Keratinocyte (primary cell): ENCODE measurements around the gene CCT2. TPM values are rescaled to one million over a fixed set of nuclear protein-coding genes. Genes with fewer than 3 reads are reported as not detected.

Experiments used
- DNase-seq: peaks from one replicate; pipeline ENCODE4 v3.0.0-alpha.2; 2011; ENCODE audit warnings: low read depth, missing footprints, low spot score
- FAIRE-seq: peaks from 2 replicates; lab custom pipeline; 2011; peaks lifted over from hg19 to GRCh38; lab: Jason Lieb, UNC
- H2AFZ ChIP-seq: 2 replicates; pipeline ENCODE4 v1.6.0; 2012; ENCODE audit warnings: low read length, control low read depth, inconsistent platforms; ENCODE audit not compliant: control insufficient read depth
- H3K27ac ChIP-seq: 2 replicates; pipeline ENCODE4 v1.5.1; 2011; ENCODE audit warnings: low read length; ENCODE audit not compliant: control insufficient read depth, insufficient read depth
- H3K27me3 ChIP-seq: 3 replicates; pipeline ENCODE4 v1.6.0; 2011; ENCODE audit warnings: low read length; ENCODE audit not compliant: control insufficient read depth, insufficient read depth; ENCODE audit errors: extremely low read depth
- H3K36me3 ChIP-seq, 2 experiments: 2 replicates in 1 of 2; 3 replicates in 1 of 2; pipeline ENCODE4 v1.5.1; 2011; ENCODE audit warnings: low read length in 2 of 2, mild to moderate bottlenecking in 1 of 2; ENCODE audit not compliant: control insufficient read depth in 2 of 2, insufficient read depth in 2 of 2; ENCODE audit errors: extremely low read depth in 1 of 2
- H3K4me1 ChIP-seq: 3 replicates; pipeline ENCODE4 v1.5.1; 2011; ENCODE audit warnings: low read length; ENCODE audit not compliant: control insufficient read depth, insufficient read depth; ENCODE audit errors: extremely low read depth
- H3K4me2 ChIP-seq: 3 replicates; pipeline ENCODE4 v1.6.0; 2011; ENCODE audit warnings: low read depth, low read length; ENCODE audit not compliant: control insufficient read depth, insufficient read depth; ENCODE audit errors: extremely low read depth
- H3K4me3 ChIP-seq, 3 experiments: fragments of 200-600 bp in 1 of 3; sonication (generic) in 1 of 3; 2 replicates in 2 of 3; 3 replicates in 1 of 3; pipeline ENCODE4 v1.5.1; 2011 to 2016; ENCODE audit warnings: low read length in 3 of 3, mild to moderate bottlenecking in 3 of 3, control low read depth in 2 of 3, inconsistent platforms in 1 of 3, low read depth in 1 of 3, mixed read lengths in 1 of 3, mixed run types in 1 of 3, moderate library complexity in 1 of 3; ENCODE audit not compliant: control insufficient read depth in 2 of 3, insufficient read depth in 2 of 3; ENCODE audit errors: extremely low read depth in 1 of 3
- H3K79me2 ChIP-seq: 2 replicates; pipeline ENCODE4 v1.6.0; 2012; ENCODE audit warnings: low read length; ENCODE audit not compliant: control insufficient read depth, insufficient read depth
- H3K9ac ChIP-seq: 3 replicates; pipeline ENCODE4 v1.6.0; 2011; ENCODE audit warnings: low read length; ENCODE audit not compliant: control insufficient read depth, insufficient read depth; ENCODE audit errors: extremely low read depth
- H3K9me1 ChIP-seq: 3 replicates; pipeline ENCODE4 v1.6.0; 2011; ENCODE audit warnings: low read length; ENCODE audit not compliant: control insufficient read depth, insufficient read depth; ENCODE audit errors: extremely low read depth
- H3K9me3 ChIP-seq: 2 replicates; pipeline ENCODE4 v1.5.1; 2012; ENCODE audit warnings: low read depth, low read length; ENCODE audit not compliant: control insufficient read depth
- H4K20me1 ChIP-seq: 3 replicates; pipeline ENCODE4 v1.6.0; 2011; ENCODE audit warnings: low read length; ENCODE audit not compliant: control insufficient read depth, insufficient read depth; ENCODE audit errors: extremely low read depth
- EZH2 ChIP-seq: IDR thresholded peaks from one replicate; pipeline ENCODE4 v1.6.1; 2012; ENCODE audit warnings: inconsistent platforms, mild to moderate bottlenecking, low read length, moderate library complexity
- dilution Hi-C: fragments of 300-500 bp; cut with MboI; formaldehyde crosslinking; loops from one replicate; pipeline ENCODE4 v1.7.0; 2020; ENCODE audit warnings: low sequenced_read_pairs; ENCODE audit not compliant: extremely low pct_ligation_motif_present
- polyA plus RNA-seq, 5 experiments: library from polyadenylated mRNA; depleted of rRNA in 3 of 5; stranded (reverse) in 3 of 5; stranded (forward) in 1 of 5; unstranded in 1 of 5; fragments of >200 nt; gene quantifications; 1 replicate in 1 of 5; 2 replicates in 3 of 5; 3 replicates in 1 of 5; pipeline versions ENCODE4 v1.2.1 to v1.2.3, GENCODE V29; 2011 to 2012; ENCODE audit warnings: missing spikeins in 2 of 5, low read depth in 1 of 5, low replicate concordance in 1 of 5
- TF ChIP-seq, protein P1 (sequence below), 3 experiments: IDR thresholded peaks in 1 of 3; conservative IDR thresholded peaks in 1 of 3; optimal IDR thresholded peaks in 1 of 3; 2 replicates in 2 of 3; 3 replicates in 1 of 3; pipeline versions ENCODE3 to v1.5.1; 2011; ENCODE audit warnings: low read length in 3 of 3, mild to moderate bottlenecking in 3 of 3, moderate library complexity in 2 of 3, control low read depth in 1 of 3, inconsistent platforms in 1 of 3; ENCODE audit not compliant: insufficient read depth in 2 of 3; ENCODE audit errors: extremely low read depth in 1 of 3

Gene CCT2
- polyA plus RNA-seq, 1 donor (not counting 4 experiments of a cell fraction or from before 2014, with no cell fraction given), result 365 TPM

DNA sequence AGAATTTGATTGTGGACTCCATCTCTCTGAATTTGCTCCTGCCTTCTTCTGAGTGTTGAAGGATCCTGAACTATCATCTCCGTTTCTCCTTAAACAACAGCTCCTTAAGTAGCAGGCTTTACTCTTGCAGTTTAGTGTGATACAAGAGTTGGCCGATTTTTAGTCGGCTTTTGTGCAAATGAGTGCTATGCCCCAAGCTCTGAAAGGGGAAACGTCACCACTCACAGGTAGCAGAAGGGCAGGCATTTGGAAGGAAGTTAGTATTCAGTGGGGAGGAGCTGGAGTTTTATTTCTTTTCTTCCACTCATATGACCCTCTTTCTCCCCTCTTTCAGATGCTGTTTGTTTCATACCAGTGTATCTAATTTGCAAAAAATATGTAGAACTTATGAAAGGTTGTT, 61.9 kb downstream of the CCT2 start:
- FAIRE-seq (no peak), DNase-seq (no peak)
- no peak overlapping the region for H3K4me3 ChIP-seq
- no peaks in the 10 kb centered on the region for H3K36me3 ChIP-seq
- dilution Hi-C loops, result no loop called here
- no peaks in the 10 kb centered on the region for H3K79me2 ChIP-seq
- H3K4me1 ChIP-seq, result peaks cover 7% of the 10 kb centered on the region
- TF ChIP-seq, protein P1, sequence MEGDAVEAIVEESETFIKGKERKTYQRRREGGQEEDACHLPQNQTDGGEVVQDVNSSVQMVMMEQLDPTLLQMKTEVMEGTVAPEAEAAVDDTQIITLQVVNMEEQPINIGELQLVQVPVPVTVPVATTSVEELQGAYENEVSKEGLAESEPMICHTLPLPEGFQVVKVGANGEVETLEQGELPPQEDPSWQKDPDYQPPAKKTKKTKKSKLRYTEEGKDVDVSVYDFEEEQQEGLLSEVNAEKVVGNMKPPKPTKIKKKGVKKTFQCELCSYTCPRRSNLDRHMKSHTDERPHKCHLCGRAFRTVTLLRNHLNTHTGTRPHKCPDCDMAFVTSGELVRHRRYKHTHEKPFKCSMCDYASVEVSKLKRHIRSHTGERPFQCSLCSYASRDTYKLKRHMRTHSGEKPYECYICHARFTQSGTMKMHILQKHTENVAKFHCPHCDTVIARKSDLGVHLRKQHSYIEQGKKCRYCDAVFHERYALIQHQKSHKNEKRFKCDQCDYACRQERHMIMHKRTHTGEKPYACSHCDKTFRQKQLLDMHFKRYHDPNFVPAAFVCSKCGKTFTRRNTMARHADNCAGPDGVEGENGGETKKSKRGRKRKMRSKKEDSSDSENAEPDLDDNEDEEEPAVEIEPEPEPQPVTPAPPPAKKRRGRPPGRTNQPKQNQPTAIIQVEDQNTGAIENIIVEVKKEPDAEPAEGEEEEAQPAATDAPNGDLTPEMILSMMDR (optimal IDR thresholded peaks at IDR 0.05 in 1 of 3, IDR thresholded peaks at IDR 0.05 in 1 of 3, conservative IDR thresholded peaks at IDR 0.05 in 1 of 3; ENCODE audit: extremely low read depth in 1 of 3, insufficient read depth in 2 of 3, low read length in 3 of 3), result no peak
- TF ChIP-seq EZH2, result no peak
- no peak overlapping the region for H2AFZ ChIP-seq
- H3K4me2 ChIP-seq, result no peak overlapping the region
- no peak overlapping the region for H3K9ac ChIP-seq
- H4K20me1 ChIP-seq, result no peaks in the 10 kb centered on the region
- H3K27me3 ChIP-seq, result no peaks in the 10 kb centered on the region
- H3K9me3 ChIP-seq, result no peaks in the 10 kb centered on the region
- H3K27ac ChIP-seq, result no peak overlapping the region
- H3K9me1 ChIP-seq, result no peaks in the 10 kb centered on the region

DNA sequence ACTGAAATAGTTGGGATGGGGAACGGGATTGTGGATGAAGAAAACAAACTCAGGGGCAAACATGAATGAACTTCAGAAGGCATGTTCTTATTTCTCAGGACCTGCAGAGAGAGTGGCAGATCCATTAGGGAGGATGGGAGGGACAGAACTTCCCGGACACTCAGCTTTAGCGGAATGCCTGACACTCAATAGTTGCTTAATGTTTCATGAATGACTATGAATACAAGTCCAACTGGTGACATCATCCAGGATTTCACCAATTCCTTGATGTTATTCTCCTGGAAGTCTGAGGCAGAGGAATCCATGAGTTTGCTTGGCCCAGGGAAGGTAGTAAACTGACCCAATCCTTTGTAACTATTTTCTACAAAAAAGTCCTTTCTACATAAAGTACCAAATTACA, 63.2 kb downstream of the CCT2 start:
- no peaks in the 10 kb centered on the region for H4K20me1 ChIP-seq
- no peak overlapping the region for H3K9ac ChIP-seq
- no peak for DNase-seq
- no peak overlapping the region for H3K4me2 ChIP-seq
- dilution Hi-C loops, result no loop called here
- H3K27ac ChIP-seq, result no peak overlapping the region
- no peak for FAIRE-seq
- H3K27me3 ChIP-seq, result no peaks in the 10 kb centered on the region
- TF ChIP-seq EZH2, result no peak
- TF ChIP-seq, protein P1 (optimal IDR thresholded peaks at IDR 0.05 in 1 of 3, IDR thresholded peaks at IDR 0.05 in 1 of 3, conservative IDR thresholded peaks at IDR 0.05 in 1 of 3; ENCODE audit: extremely low read depth in 1 of 3, insufficient read depth in 2 of 3, low read length in 3 of 3), result no peak
- H3K79me2 ChIP-seq, result no peaks in the 10 kb centered on the region
- no peak overlapping the region for H2AFZ ChIP-seq
- H3K4me3 ChIP-seq, result no peak overlapping the region
- H3K9me1 ChIP-seq, result no peaks in the 10 kb centered on the region
- H3K36me3 ChIP-seq, result no peaks in the 10 kb centered on the region
- H3K4me1 ChIP-seq, result peaks cover 7% of the 10 kb centered on the region
- no peaks in the 10 kb centered on the region for H3K9me3 ChIP-seq
